ENCODE measurements around the gene CYREN. TPM values are rescaled to one million over a fixed set of nuclear protein-coding genes. Genes with fewer than 3 reads are reported as not detected.

Gene CYREN, protein sequence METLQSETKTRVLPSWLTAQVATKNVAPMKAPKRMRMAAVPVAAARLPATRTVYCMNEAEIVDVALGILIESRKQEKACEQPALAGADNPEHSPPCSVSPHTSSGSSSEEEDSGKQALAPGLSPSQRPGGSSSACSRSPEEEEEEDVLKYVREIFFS
- total RNA-seq: 40.2 and 42.2 TPM in 2 replicates

- intact Hi-C loops (cut with micrococcal nuclease): loop anchor here (1.0 to 2.0 kb wide), 11 partner anchors 23 to 853 kb away; partner anchors contain the start of genes AGBL3, BPGM, CNOT4 and NUP205
Observed at GRCh38 chr7:135170274-135170997, at the start of gene CYREN. CYREN (minus strand) TSS chr7:135170707; CDS start chr7:135168922, 1,785 bp downstream.

- intact Hi-C loops (cut with micrococcal nuclease): no loop called here
Observed at GRCh38 chr7:135217645-135218509, 47.4 kb upstream of the CYREN start.

DNA sequence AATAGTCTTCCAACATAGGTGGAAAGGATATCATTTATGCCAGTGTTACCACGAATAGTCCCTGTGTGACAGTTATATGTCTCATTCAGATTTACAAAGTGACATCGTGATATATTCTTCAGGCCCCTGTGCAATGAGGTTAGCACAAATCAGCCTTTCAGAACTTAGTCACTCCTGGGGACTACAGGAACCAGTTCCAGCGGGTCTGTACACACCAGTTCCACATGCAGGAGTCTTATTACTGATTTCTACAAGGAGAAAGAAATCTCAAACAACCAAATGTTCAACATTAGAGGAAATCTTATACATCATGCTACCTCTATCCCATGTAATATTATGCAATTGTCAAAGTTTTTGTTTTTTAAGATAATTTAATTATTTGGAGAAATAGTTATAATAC lies 45.2 kb upstream of the CYREN start:
- intact Hi-C loops (cut with micrococcal nuclease): no loop called here

DNA sequence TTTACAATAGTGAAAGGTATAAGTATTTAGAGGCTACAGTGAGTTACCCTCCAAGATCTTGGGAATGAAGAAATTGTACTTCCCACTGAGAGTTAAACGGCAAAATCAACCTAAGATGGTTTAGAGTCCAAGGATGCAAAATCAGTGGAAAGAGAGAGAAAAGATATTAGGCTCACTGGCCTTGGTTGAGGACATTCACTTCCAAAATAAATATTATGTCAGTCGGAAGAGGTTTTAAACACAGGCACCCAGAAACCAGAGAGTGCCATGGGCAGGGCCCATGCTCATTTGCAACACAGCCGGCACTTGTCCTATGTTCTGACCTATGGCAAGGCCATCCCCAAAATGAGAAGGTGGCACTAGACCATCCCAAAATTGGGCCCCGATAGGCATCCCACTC lies 44.7 kb upstream of the CYREN start:
- intact Hi-C loops (cut with micrococcal nuclease): no loop called here

DNA sequence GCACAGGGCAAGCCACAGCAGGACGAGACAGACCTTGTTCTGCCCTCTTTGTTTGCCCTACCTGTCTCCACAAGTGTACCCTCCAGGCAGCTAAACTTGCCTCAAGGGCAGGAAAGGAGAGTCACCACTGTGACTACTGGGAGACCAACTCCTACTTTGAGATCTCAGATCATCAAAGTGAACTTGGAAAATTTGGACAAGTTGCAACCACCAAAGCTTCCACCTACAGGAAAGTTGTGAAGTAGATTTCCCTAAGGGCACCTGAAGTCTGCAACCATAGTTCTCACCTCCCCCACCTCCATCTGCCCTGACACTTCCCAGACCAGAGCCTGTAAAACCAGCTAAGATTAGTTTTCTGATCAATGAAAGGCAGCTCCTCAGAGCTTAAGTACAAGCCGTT lies 43.3 kb upstream of the CYREN start:
- intact Hi-C loops (cut with micrococcal nuclease): loop anchor here (5.0 kb wide), 2 partner anchors 68 to 1962 kb away; partner anchors contain the start of gene EXOC4

- intact Hi-C loops (cut with micrococcal nuclease): loop anchor here (1.0 to 5.0 kb wide), 12 partner anchors 42 to 1960 kb away; partner anchors contain the start of genes AGBL3, AKR1B1, BPGM and CNOT4
Observed at GRCh38 chr7:135211946-135212685, 41.6 kb upstream of the CYREN start.

- intact Hi-C loops (cut with micrococcal nuclease): loop anchor here (1.0 to 5.0 kb wide), 12 partner anchors 41 to 1959 kb away; partner anchors contain the start of genes AGBL3, AKR1B1, BPGM and CNOT4
Observed at GRCh38 chr7:135211179-135211945, 40.9 kb upstream of the CYREN start, which contains the start of gene WDR91. WDR91 (minus strand) TSS chr7:135211526; CDS start chr7:135211502, 24 bp downstream.

GRCh38 chr7:135210888-135211178 lies 40.3 kb upstream of the CYREN start:
- intact Hi-C loops (cut with micrococcal nuclease): loop anchor here (1.0 to 5.0 kb wide), 13 partner anchors 41 to 1959 kb away; partner anchors contain the start of genes AGBL3, AKR1B1, BPGM and CNOT4

- intact Hi-C loops (cut with micrococcal nuclease): no loop called here
Observed at GRCh38 chr7:135209225-135209834, 38.8 kb upstream of the CYREN start.

GRCh38 chr7:135208102-135208793 lies 37.7 kb upstream of the CYREN start:
- intact Hi-C loops (cut with micrococcal nuclease): no loop called here

DNA sequence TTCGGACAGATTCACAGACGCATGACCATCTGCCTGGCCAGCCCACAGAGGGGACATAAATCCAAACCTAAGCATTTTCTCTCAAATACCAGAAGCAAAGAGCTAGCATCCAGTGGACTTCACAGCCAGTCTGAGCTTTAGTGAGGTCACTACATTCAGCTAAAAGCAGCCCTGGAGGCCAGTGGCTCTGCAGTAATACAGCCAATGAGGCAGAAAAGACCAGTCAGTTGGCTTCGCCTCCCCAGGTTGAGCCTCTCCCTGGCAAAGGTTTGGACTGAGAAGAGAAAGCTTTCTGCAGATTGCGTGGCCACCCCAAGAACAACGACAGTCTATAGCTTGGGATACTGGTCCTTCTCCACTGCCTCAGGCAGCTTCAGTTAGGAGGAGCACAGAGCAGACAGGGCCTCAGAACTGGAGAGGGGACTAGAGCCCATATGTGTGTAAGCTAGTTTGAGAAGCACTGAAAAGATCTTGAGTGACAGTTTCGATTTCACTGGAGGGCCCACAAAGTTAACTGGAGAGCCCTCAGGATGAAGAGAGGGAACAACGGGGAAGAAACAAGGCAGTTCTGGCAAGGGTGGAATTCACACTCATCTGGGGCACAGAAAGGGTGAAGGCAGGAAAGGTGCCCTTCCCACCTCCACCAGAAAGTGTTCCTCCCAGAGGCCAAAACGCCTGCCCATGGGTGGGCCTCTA lies 37.0 kb upstream of the CYREN start:
- intact Hi-C loops (cut with micrococcal nuclease): no loop called here

- intact Hi-C loops (cut with micrococcal nuclease): no loop called here
Observed at GRCh38 chr7:135206941-135207391, 36.5 kb upstream of the CYREN start.

DNA sequence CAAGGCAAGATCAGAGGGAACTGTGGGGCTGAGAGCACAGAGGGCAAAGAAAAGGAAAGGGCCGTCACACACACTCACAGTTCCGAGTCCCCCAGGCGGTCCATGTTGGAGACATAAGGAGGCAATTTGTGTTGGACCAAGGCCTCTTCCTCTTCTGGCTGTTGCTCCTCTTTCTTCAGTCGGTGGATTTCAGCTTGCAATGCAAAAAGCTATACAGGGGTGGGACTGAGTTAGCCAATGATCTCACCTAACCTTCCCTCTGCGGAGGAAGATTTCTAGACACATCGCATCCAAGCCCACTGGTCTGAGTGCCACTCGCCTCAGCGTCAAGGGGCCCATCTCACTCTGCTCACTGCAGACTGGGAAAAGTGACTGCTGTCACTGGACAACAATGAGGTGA lies 35.3 kb upstream of the CYREN start:
- intact Hi-C loops (cut with micrococcal nuclease): no loop called here

GRCh38 chr7:135204876-135205275 lies 34.4 kb upstream of the CYREN start:
- intact Hi-C loops (cut with micrococcal nuclease): no loop called here

GRCh38 chr7:135204341-135204749 lies 33.8 kb upstream of the CYREN start:
- intact Hi-C loops (cut with micrococcal nuclease): no loop called here

- intact Hi-C loops (cut with micrococcal nuclease): no loop called here
Observed at GRCh38 chr7:135201350-135201749, 30.8 kb upstream of the CYREN start.

DNA sequence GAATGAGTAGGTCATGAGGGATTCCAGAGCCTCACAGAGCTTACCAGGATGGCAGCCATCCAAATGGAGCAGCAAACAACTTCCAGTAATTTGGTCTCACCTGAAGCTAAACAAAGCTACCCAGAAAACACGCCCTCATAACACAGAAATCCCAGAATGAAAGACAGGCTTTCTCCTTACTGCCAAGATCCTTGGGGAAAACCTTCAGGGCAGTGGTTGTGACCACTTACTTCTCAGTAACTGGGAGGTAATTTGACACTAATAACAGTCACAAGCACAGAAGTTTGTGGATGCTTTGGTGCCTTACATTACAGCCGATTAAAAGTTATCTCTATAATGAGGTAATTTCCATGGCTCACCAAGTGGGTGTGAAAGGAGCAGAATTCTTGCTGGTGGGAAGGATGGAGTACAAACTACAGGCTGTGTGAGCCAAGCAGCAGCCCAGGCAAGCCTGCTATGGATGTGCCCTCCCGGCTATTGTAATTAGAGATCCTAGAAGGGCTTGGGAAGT lies 30.4 kb upstream of the CYREN start:
- intact Hi-C loops (cut with micrococcal nuclease): no loop called here

- intact Hi-C loops (cut with micrococcal nuclease): no loop called here
Observed at GRCh38 chr7:135199439-135199838, 28.9 kb upstream of the CYREN start.

Measured in T-helper 1 cell treated with Interleukin-12 subunit alpha and Interleukin-12 subunit beta and Interleukin-4 antibody, amounts not matched to agents 30 ng/mL and 1 ng/mL, for 36 hours (primary cell).